ENCODE measurements around the gene MRPL41.

GRCh38 chr9:137555179-137555578, 3.5 kb downstream of the MRPL41 start:
- TF ChIP-seq, protein P1, sequence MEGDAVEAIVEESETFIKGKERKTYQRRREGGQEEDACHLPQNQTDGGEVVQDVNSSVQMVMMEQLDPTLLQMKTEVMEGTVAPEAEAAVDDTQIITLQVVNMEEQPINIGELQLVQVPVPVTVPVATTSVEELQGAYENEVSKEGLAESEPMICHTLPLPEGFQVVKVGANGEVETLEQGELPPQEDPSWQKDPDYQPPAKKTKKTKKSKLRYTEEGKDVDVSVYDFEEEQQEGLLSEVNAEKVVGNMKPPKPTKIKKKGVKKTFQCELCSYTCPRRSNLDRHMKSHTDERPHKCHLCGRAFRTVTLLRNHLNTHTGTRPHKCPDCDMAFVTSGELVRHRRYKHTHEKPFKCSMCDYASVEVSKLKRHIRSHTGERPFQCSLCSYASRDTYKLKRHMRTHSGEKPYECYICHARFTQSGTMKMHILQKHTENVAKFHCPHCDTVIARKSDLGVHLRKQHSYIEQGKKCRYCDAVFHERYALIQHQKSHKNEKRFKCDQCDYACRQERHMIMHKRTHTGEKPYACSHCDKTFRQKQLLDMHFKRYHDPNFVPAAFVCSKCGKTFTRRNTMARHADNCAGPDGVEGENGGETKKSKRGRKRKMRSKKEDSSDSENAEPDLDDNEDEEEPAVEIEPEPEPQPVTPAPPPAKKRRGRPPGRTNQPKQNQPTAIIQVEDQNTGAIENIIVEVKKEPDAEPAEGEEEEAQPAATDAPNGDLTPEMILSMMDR (IDR thresholded peaks at IDR 0.05; ENCODE audit: borderline replicate concordance, extremely low read depth, low read length, poor library complexity, severe bottlenecking) = no peak
- no peak for TF ChIP-seq EZH2 (IDR thresholded peaks at IDR 0.05; ENCODE audit: borderline replicate concordance, low read depth, low read length, severe bottlenecking)
